MCF 10A (cell line): ENCODE measurements around the gene TTYH1. TPM values are rescaled to one million over a fixed set of nuclear protein-coding genes. Genes with fewer than 3 reads are reported as not detected.
A peak's percentile ranks its signal among the peaks of the same experiment; 100 is the strongest.

ENCODE experiments used
- BruUV-seq: library from RNA; stranded (reverse); fragments of 400-500 nt; replicated peaks from 2 replicates; lab custom pipeline; 2021; lab: Mats Ljungman, UMichigan
- CTCF ChIA-PET: fragments of 300-600 bp; sonication (Branson Sonifier 250); formaldehyde crosslinking; extraction: SDS; loops from one replicate; lab custom pipeline; 2021; ENCODE audit warnings: antibody characterized with exemption, inconsistent platforms; lab: Yijun Ruan, JAX
- POLR2A ChIA-PET: fragments of 300-600, 350-650 bp; sonication (Branson Sonifier 250); formaldehyde crosslinking; extraction: SDS; loops from one replicate; lab custom pipeline; 2020; ENCODE audit warnings: antibody characterized with exemption, inconsistent platforms; lab: Yijun Ruan, JAX
- DNase-seq: peaks from one replicate; pipeline ENCODE4 v3.0.0-alpha.2; 2018; ENCODE audit not compliant: unreplicated experiment
- H3K27ac Mint-ChIP-seq: one replicate; pipeline ENCODE4 v1.8.0; 2022; ENCODE audit warnings: mild to moderate bottlenecking, low read depth, mixed read lengths; ENCODE audit not compliant: unreplicated experiment
- H3K27me3 Mint-ChIP-seq: one replicate; pipeline ENCODE4 v1.8.0; 2022; ENCODE audit warnings: mixed read lengths; ENCODE audit not compliant: insufficient read depth, unreplicated experiment
- H3K36me3 Mint-ChIP-seq: one replicate; pipeline ENCODE4 v1.8.0; 2022; ENCODE audit warnings: mild to moderate bottlenecking, moderate library complexity, mixed read lengths; ENCODE audit not compliant: insufficient read depth, unreplicated experiment
- H3K4me1 Mint-ChIP-seq: one replicate; pipeline ENCODE4 v1.8.0; 2022; ENCODE audit warnings: mixed read lengths; ENCODE audit not compliant: insufficient read depth, unreplicated experiment
- H3K4me3 Mint-ChIP-seq: one replicate; pipeline ENCODE4 v1.8.0; 2022; ENCODE audit warnings: mild to moderate bottlenecking, moderate library complexity, mixed read lengths; ENCODE audit not compliant: unreplicated experiment
- H3K9me3 Mint-ChIP-seq: one replicate; pipeline ENCODE4 v1.8.0; 2022; ENCODE audit warnings: mixed read lengths; ENCODE audit not compliant: unreplicated experiment
- intact Hi-C: fragments of 100-400 bp; cut with micrococcal nuclease; formaldehyde crosslinking; loops from 2 replicates; pipeline ENCODE4 v1.14.1; 2022
- total RNA-seq: library from RNA; stranded (reverse); gene quantifications from 2 replicates; pipeline ENCODE4 v1.2.3, GENCODE V29; 2022
- TF ChIP-seq, protein P1 (sequence below): fragments of 200-600 bp; IDR thresholded peaks from one replicate; pipeline ENCODE4 v1.8.0; 2022; ENCODE audit warnings: antibody characterized with exemption, mild to moderate bottlenecking; ENCODE audit not compliant: unreplicated experiment

TTYH1 gene
- total RNA-seq, 1 experiment from 2014 or later: not detected

DNA sequence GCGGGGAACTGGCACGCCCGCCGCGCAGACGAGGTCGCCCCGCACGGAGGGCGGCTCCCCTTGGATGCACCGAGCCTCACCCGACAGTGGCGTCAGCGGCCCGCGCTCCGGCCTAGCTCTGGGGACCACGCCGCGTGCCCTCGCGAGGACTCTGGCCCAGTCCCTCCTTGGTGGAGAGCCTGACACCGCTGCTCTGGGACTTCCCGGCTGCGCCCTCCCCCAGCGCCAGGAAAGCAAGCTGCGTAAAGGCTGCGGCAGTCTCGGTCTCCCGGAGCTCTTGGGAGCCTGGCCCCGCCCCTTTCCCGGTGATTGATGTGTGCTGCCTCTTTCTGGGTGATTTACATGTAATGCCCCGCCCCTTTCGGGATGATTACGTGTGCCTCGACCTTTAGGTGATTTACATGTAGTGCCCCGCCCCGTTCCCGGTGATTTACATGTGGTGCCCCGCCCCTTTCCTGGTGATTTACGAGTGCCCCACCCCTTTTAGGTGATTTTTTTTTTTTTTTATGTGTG, 48.3 kb downstream of the TTYH1 start, which contains the start of gene LENG9:
Gene LENG9 (minus strand): TSS at position 248 of the 513 bp plus-strand sequence. CDS start 252 bp downstream, outside the sequence.
- peak; percentile 100 for DNase-seq
- CTCF ChIA-PET: interaction anchor here (0.6 to 1.7 kb wide), 5 partner anchors 10 to 1004 kb away, joined by 3 to 4 read pairs (median 4); partner anchors contain the start of gene LENG8
- BruUV-seq: no TSS peak
- Mint-ChIP-seq H3K9me3 (no peaks in the 10 kb centered on the region), H3K27me3 (no peaks in the 10 kb centered on the region), H3K36me3 (peaks cover 43% of the 10 kb centered on the region), H3K27ac (peak within 1 kb of the TSS; percentile 99), H3K4me3 (peak within 1 kb of the TSS; percentile 84), H3K4me1 (peaks cover 14% of the 10 kb centered on the region)
- intact Hi-C loops: loop anchor here (1.0 to 5.0 kb wide), 2 partner anchors 14 to 1679 kb away; partner anchors contain the start of genes LENG8 and ZNF444
- TF ChIP-seq, protein P1, sequence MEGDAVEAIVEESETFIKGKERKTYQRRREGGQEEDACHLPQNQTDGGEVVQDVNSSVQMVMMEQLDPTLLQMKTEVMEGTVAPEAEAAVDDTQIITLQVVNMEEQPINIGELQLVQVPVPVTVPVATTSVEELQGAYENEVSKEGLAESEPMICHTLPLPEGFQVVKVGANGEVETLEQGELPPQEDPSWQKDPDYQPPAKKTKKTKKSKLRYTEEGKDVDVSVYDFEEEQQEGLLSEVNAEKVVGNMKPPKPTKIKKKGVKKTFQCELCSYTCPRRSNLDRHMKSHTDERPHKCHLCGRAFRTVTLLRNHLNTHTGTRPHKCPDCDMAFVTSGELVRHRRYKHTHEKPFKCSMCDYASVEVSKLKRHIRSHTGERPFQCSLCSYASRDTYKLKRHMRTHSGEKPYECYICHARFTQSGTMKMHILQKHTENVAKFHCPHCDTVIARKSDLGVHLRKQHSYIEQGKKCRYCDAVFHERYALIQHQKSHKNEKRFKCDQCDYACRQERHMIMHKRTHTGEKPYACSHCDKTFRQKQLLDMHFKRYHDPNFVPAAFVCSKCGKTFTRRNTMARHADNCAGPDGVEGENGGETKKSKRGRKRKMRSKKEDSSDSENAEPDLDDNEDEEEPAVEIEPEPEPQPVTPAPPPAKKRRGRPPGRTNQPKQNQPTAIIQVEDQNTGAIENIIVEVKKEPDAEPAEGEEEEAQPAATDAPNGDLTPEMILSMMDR: no peak
- POLR2A ChIA-PET: interaction anchor here (0.6 to 6.8 kb wide), 11 partner anchors 8 to 1191 kb away, joined by 3 to 157 read pairs (median 4); partner anchors contain the start of genes LENG8, MBOAT7, TSEN34 and U2AF2

DNA sequence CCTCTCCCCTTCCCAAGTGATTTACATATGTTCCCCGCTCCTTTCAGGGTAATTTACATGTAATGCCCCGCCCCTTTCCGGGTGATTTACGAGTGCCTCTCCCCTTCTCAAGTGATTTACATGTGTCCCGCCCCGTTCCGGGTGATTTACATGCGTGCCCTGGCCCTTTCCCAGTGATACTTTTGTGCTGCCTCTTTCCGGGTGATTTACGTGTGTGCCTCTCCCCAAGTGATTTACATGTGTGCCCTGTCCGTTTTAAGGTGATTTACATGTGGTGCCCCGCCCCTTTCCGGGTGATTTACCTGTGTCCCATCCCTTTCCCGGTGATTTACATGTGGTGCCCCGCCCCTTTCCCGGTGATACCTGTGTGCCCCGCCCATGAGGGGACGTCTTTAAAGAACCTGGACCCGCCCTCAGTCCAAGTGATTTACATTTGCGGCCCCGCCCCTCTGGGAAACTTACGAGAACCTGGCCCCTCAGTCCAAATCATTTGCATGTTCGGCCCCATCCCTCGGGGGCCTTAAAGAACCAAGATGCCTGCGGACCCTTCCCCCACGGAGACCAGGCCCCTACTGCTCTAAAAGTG, 48.9 kb downstream of the TTYH1 start:
- H3K27ac Mint-ChIP-seq: peak overlapping the region; percentile 99
- peaks cover under 1% of the 10 kb centered on the region for H3K27me3 Mint-ChIP-seq
- intact Hi-C loops: loop anchor here (5.0 kb wide), 1 partner anchor 1678 kb away; the partner anchor contains the start of gene ZNF444
- peak; percentile 98 for DNase-seq
- TF ChIP-seq, protein P1: no peak
- CTCF ChIA-PET: interaction anchor here (0.6 to 1.1 kb wide), 2 partner anchors 10 to 15 kb away, joined by 3 to 4 read pairs; partner anchors contain the start of gene LENG8
- peaks cover 38% of the 10 kb centered on the region for H3K36me3 Mint-ChIP-seq
- peak overlapping the region; percentile 84 for H3K4me3 Mint-ChIP-seq
- POLR2A ChIA-PET: interaction anchor here (0.6 to 6.8 kb wide), 6 partner anchors 9 to 275 kb away, joined by 3 to 157 read pairs (median 4); partner anchors contain the start of genes LENG8, MBOAT7 and TSEN34
- no peaks in the 10 kb centered on the region for H3K9me3 Mint-ChIP-seq
- BruUV-seq: no TSS peak
- peaks cover 9% of the 10 kb centered on the region for H3K4me1 Mint-ChIP-seq

DNA sequence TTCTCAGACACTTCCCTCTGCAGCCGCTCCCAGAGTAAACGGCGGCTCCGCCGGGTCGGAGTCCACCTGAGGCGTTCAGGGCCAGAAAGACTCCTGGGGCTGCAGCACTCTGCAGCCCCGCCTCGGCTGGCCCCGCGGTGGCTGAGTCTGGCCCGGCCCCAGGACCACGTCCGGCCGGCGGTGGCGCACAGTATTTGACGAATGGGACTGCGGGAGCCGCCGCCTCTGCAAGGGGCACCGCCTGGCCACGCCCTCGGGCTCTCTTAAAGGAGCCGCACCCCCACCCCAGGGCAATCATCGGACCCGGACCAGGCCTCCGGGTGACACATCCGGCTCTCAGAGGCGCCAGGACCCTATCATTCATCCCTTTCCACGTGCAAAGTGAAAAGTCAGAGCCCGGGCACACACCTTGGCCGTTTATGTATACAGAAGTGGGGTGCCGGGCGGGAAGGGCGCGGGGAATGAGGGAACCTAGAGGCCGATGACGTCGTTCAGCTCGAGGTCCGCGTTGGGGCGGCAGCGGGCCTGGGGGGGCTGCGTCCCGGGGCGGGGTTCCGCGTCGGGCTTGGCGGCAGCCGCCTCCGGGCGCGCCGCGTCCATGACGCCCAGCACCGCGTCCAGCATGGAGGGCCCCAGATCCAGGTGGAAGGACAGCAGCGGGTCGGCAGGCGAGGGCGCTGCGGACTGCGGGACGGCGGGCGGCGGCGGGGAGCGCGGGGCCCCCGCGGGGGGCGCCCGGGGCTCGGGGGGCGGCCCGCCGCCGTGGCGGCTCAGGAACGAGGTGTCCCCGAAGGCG, 49.6 kb downstream of the TTYH1 start:
- Mint-ChIP-seq H3K4me1 (peaks cover 6% of the 10 kb centered on the region), H3K27ac (peak overlapping the region; percentile 99), H3K36me3 (peaks cover 31% of the 10 kb centered on the region), H3K27me3 (peaks cover 7% of the 10 kb centered on the region), H3K9me3 (no peaks in the 10 kb centered on the region), H3K4me3 (peak overlapping the region; percentile 84)
- no TSS peak for BruUV-seq
- POLR2A ChIA-PET: no interaction called here
- intact Hi-C loops: loop anchor here (5.0 kb wide), 1 partner anchor 1677 kb away; the partner anchor contains the start of gene ZNF444
- CTCF ChIA-PET: no interaction called here
- DNase-seq: peak; percentile 89
- TF ChIP-seq, protein P1: no peak
